Ascending aorta (tissue), 2 donors: ENCODE results near the gene TM9SF3. TPM values are rescaled to one million over a fixed set of nuclear protein-coding genes. Genes with fewer than 3 reads are reported as not detected.
A peak's percentile ranks its signal among the peaks of the same experiment; 100 is the strongest.

Experiments
- DNase-seq, 2 donors: peaks; one replicate each; pipeline ENCODE4 v3.0.0-alpha.2; 2019; ENCODE audit warnings: low spot score in 2 of 2
- H3K27ac ChIP-seq, 2 donors: fragments of 200-600 bp; sonication (generic); one replicate each; pipeline ENCODE4 v1.5.1; 2016 to 2017; ENCODE audit warnings: mild to moderate bottlenecking in 1 of 2
- H3K27me3 ChIP-seq: fragments of 200-600 bp; sonication (generic); one replicate; pipeline ENCODE4 v1.5.1; 2017
- H3K36me3 ChIP-seq, 2 donors: fragments of 200-600 bp; sonication (generic); one replicate each; pipeline ENCODE4 v1.5.1; 2016
- H3K4me1 ChIP-seq, 2 donors: fragments of 200-600 bp; sonication (generic); one replicate each; pipeline ENCODE4 v1.5.1; 2016 to 2017; ENCODE audit warnings: mild to moderate bottlenecking in 1 of 2
- H3K4me3 ChIP-seq, 2 donors: fragments of 200-600 bp; sonication (generic); one replicate each; pipeline ENCODE4 v1.5.1; 2016 to 2017; ENCODE audit warnings: mild to moderate bottlenecking in 1 of 2
- H3K9me3 ChIP-seq, 2 donors: fragments of 200-600 bp; sonication (generic); one replicate each; pipeline ENCODE4 v1.5.1; 2016
- CTCF ChIP-seq, 3 experiments: fragments of 200-600 bp in 2 of 3; fragments of 450-650 bp in 1 of 3; sonication (generic) in 2 of 3; IDR thresholded peaks; one replicate each; pipeline ENCODE4 v1.5.1; 2016 to 2019; ENCODE audit warnings: antibody characterized with exemption in 3 of 3, mild to moderate bottlenecking in 1 of 3, moderate library complexity in 1 of 3
- intact Hi-C: fragments of 100-400 bp; cut with DNase I; formaldehyde crosslinking; loops from one replicate; pipeline ENCODE4 v1.15.1; 2023
- total RNA-seq: library from RNA; depleted of rRNA; stranded (reverse); fragments of >200 nt; gene quantifications from one replicate; pipeline ENCODE4 v1.1.0, GENCODE V29; 2016

Gene TM9SF3
- total RNA-seq, 1 donor from 2014 or later: 30.4 TPM

GRCh38 chr10:96473866-96474265 lies 112.9 kb downstream of the TM9SF3 start:
- H3K9me3 ChIP-seq: no peaks in the 10 kb centered on the region
- no peaks in the 10 kb centered on the region for H3K27me3 ChIP-seq
- intact Hi-C loops: no loop called here
- no peaks in the 10 kb centered on the region for H3K36me3 ChIP-seq
- TF ChIP-seq CTCF (IDR thresholded peaks at IDR 0.05): no peak
- DNase-seq: no peak
- H3K4me3 ChIP-seq: no peak overlapping the region
- H3K4me1 ChIP-seq: no peaks in the 10 kb centered on the region
- H3K27ac ChIP-seq: no peak overlapping the region

- Histone ChIP-seq H3K4me1 (no peaks in the 10 kb centered on the region), H3K4me3 (no peak overlapping the region), H3K9me3 (no peaks in the 10 kb centered on the region), H3K36me3 (no peaks in the 10 kb centered on the region), H3K27me3 (no peaks in the 10 kb centered on the region), H3K27ac (no peak overlapping the region)
- intact Hi-C loops: no loop called here
- peak in 1 of 2 donors; percentile 38 for DNase-seq
- peak in 1 of 3 experiments; percentile 25 for TF ChIP-seq CTCF (IDR thresholded peaks at IDR 0.05)
Measured at GRCh38 chr10:96470116-96470743, 116.6 kb downstream of the TM9SF3 start.

- intact Hi-C loops: no loop called here
- DNase-seq: peak in 1 of 2 donors; percentile 9
- no peak for TF ChIP-seq CTCF (IDR thresholded peaks at IDR 0.05)
Measured at GRCh38 chr10:96468845-96469244, 118.0 kb downstream of the TM9SF3 start.

More at GRCh38 chr10:96468845-96469244, 118.0 kb downstream of the TM9SF3 start:
- H3K27ac ChIP-seq: no peak overlapping the region
- no peaks in the 10 kb centered on the region for H3K27me3 ChIP-seq
- H3K4me1 ChIP-seq: no peaks in the 10 kb centered on the region
- H3K9me3 ChIP-seq: no peaks in the 10 kb centered on the region
- no peaks in the 10 kb centered on the region for H3K36me3 ChIP-seq
- no peak overlapping the region for H3K4me3 ChIP-seq

Other genes starting within 250 kb of the TM9SF3 start
- gene OPALIN, start 228.0 kb downstream of the TM9SF3 start, total RNA-seq: not detected
- not detected for gene TLL2, start 73.1 kb downstream of the TM9SF3 start, total RNA-seq
- gene PIK3AP1, start 133.5 kb upstream of the TM9SF3 start, total RNA-seq: 5.9 TPM
- gene LCOR, start 245.3 kb upstream of the TM9SF3 start, total RNA-seq: 7.5 TPM